ENCODE results near the gene HSPG2. TPM values are rescaled to one million over a fixed set of nuclear protein-coding genes. Genes with fewer than 3 reads are reported as not detected.
"Not testable (repeated sequence)": the region's sequence is repeated elsewhere in the genome, so short reads cannot be mapped to it uniquely, and the experiment has no call there.

Gene HSPG2
- total and polyA plus RNA-seq, 2 of the 8 experiments (the other 6 are each of a cell fraction or from before 2014, with no cell fraction given) = 17.8 to 111 TPM

DNA sequence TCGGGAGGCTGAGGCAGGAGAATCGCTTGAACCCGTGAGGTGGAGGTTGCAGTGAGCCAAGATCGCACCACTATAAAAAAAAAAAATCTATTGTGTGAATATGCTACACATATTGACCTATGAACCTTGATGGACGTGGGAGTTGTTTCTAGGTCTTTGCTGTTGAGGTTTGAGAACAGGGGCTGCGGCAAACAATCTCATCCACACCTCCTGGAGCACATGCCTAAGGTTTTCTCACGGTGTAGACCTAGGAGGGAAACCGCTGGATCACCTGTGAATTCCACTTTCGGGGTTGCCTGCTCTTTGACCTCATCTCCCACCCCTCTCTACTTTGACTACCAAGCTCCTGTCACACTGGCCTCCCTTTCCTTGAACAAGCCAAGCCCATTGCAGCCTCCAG, 38.2 kb upstream of the HSPG2 start:
- H2BK120ac ChIP-seq (replicated peaks; ENCODE audit: low read depth, low read length); H2AK5ac ChIP-seq (ENCODE audit: low read depth, low read length); H4K91ac ChIP-seq (replicated peaks; ENCODE audit: insufficient read length, low read length); H3K23me2 ChIP-seq (ENCODE audit: low read depth, low read length); H4K20me1 ChIP-seq (replicated peaks in 1 of 2; ENCODE audit: control insufficient read depth in 1 of 2, insufficient read depth in 2 of 2, low read length in 2 of 2); H3K4me1 ChIP-seq (replicated peaks in 1 of 4; ENCODE audit: control insufficient read depth in 3 of 4, insufficient read depth in 4 of 4, low read length in 3 of 4); H3K36me3 ChIP-seq (ENCODE audit: control insufficient read depth in 2 of 4, insufficient read depth in 4 of 4, low read length in 3 of 4); FAIRE-seq; H2BK20ac ChIP-seq (ENCODE audit: low read length); H2BK5ac ChIP-seq (ENCODE audit: low read depth, low read length); CTCF ChIA-PET (ENCODE audit: partially characterized antibody); H3K9ac ChIP-seq (replicated peaks in 1 of 4; ENCODE audit: extremely low read depth in 1 of 4, low read depth in 3 of 4, low read length in 3 of 4); H3K9me3 ChIP-seq (ENCODE audit: insufficient read depth in 2 of 2, low read depth in 1 of 2, low read length in 1 of 2); H4K8ac ChIP-seq (ENCODE audit: extremely low read depth, insufficient read depth, low read length); H3K4me2 ChIP-seq (ENCODE audit: insufficient read depth in 1 of 2, low read depth in 2 of 2, low read length in 2 of 2); H3K27me3 ChIP-seq (replicated peaks in 1 of 4; ENCODE audit: control insufficient read depth in 3 of 4, extremely low read depth in 1 of 4, insufficient read depth in 3 of 4, low read length in 3 of 4); H3K4ac ChIP-seq (replicated peaks; ENCODE audit: insufficient read length, low read depth, low read length); H2BK12ac ChIP-seq (ENCODE audit: low read depth, low read length); H3K23ac ChIP-seq (ENCODE audit: insufficient read length); H3K4me3 ChIP-seq (ENCODE audit: extremely low read depth in 1 of 4, insufficient read depth in 2 of 4, low read depth in 3 of 4, low read length in 4 of 4); H3K18ac ChIP-seq (ENCODE audit: extremely low read depth, low read length); H3K27ac ChIP-seq (ENCODE audit: low read depth, low read length); H3K14ac ChIP-seq (ENCODE audit: insufficient read length); H2AFZ ChIP-seq (ENCODE audit: low read length); H3K79me2 ChIP-seq (ENCODE audit: control insufficient read depth in 1 of 2, insufficient read depth in 2 of 2, low read length in 2 of 2); H3K79me1 ChIP-seq (ENCODE audit: low read depth, low read length); H3K56ac ChIP-seq (replicated peaks; ENCODE audit: insufficient read length, low read depth, low read length); H4K5ac ChIP-seq (ENCODE audit: insufficient read length, low read depth, low read length); POLR2A ChIA-PET (ENCODE audit: partially characterized antibody); DNase-seq (ENCODE audit: low read depth in 1 of 2, low spot score in 2 of 2): not testable (repeated sequence)
- H2BK15ac ChIP-seq (ENCODE audit: low read length) = peak overlapping the region; percentile 29; the same call in 1 of the 2 replicates
- 86% methylated on average over 6 of the region's 9 CpGs; no CpG with 5 or more reads in 1 of the 2 experiments for WGBS, 2 experiments (ENCODE audit: extremely low coverage in 1 of 2, insufficient coverage in 1 of 2, insufficient read length in 1 of 2, insufficient replicate concordance in 2 of 2, low coverage in 1 of 2, low lambda C conversion rate in 2 of 2, missing lambda C conversion rate in 1 of 2)
- TF ChIP-seq, protein P1, sequence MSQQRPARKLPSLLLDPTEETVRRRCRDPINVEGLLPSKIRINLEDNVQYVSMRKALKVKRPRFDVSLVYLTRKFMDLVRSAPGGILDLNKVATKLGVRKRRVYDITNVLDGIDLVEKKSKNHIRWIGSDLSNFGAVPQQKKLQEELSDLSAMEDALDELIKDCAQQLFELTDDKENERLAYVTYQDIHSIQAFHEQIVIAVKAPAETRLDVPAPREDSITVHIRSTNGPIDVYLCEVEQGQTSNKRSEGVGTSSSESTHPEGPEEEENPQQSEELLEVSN (IDR thresholded peaks at IDR 0.05) = 0 out of 2 replicates have a peak, but pooled peaks have one; percentile 16

DNA sequence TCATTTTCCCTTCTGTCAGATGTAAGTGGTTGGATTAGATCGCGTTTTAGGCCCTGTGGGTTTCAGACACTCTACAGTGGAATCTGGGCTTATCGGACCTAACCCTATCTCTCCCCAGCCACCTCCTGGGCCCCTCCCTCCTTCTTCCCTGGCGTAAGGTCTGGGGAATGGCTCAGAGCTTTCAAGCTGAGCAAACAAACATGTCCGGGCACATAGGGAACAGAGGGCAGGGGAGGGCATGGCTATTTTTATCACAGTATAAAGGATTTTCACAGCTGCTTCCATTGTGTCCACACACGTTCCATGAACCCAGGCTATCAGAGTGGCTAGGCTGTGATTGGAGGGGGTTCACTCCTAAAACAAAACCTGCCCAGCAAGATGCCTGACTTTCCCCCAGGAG, 37.6 kb upstream of the HSPG2 start:
- H2BK20ac ChIP-seq (ENCODE audit: low read length); H3K27ac ChIP-seq (ENCODE audit: low read depth, low read length); H2BK5ac ChIP-seq (ENCODE audit: low read depth, low read length); H3K79me2 ChIP-seq (ENCODE audit: control insufficient read depth in 1 of 2, insufficient read depth in 2 of 2, low read length in 2 of 2); H3K4me3 ChIP-seq (ENCODE audit: extremely low read depth in 1 of 4, insufficient read depth in 2 of 4, low read depth in 3 of 4, low read length in 4 of 4); H3K4ac ChIP-seq (replicated peaks; ENCODE audit: insufficient read length, low read depth, low read length); H4K91ac ChIP-seq (replicated peaks; ENCODE audit: insufficient read length, low read length); FAIRE-seq; H2BK120ac ChIP-seq (replicated peaks; ENCODE audit: low read depth, low read length); H3K9me3 ChIP-seq (ENCODE audit: insufficient read depth in 2 of 2, low read depth in 1 of 2, low read length in 1 of 2); H3K79me1 ChIP-seq (ENCODE audit: low read depth, low read length); H3K18ac ChIP-seq (ENCODE audit: extremely low read depth, low read length); H3K56ac ChIP-seq (replicated peaks; ENCODE audit: insufficient read length, low read depth, low read length); H2BK15ac ChIP-seq (ENCODE audit: low read length); H3K23ac ChIP-seq (ENCODE audit: insufficient read length); H3K14ac ChIP-seq (ENCODE audit: insufficient read length); H3K4me2 ChIP-seq (ENCODE audit: insufficient read depth in 1 of 2, low read depth in 2 of 2, low read length in 2 of 2); CTCF ChIA-PET (ENCODE audit: partially characterized antibody); POLR2A ChIA-PET (ENCODE audit: partially characterized antibody); H3K4me1 ChIP-seq (replicated peaks in 1 of 4; ENCODE audit: control insufficient read depth in 3 of 4, insufficient read depth in 4 of 4, low read length in 3 of 4); H3K23me2 ChIP-seq (ENCODE audit: low read depth, low read length); H4K20me1 ChIP-seq (replicated peaks in 1 of 2; ENCODE audit: control insufficient read depth in 1 of 2, insufficient read depth in 2 of 2, low read length in 2 of 2); DNase-seq (ENCODE audit: low read depth in 1 of 2, low spot score in 2 of 2); H3K36me3 ChIP-seq (ENCODE audit: control insufficient read depth in 2 of 4, insufficient read depth in 4 of 4, low read length in 3 of 4); H2AFZ ChIP-seq (ENCODE audit: low read length); H3K9ac ChIP-seq (replicated peaks in 1 of 4; ENCODE audit: extremely low read depth in 1 of 4, low read depth in 3 of 4, low read length in 3 of 4); H2AK5ac ChIP-seq (ENCODE audit: low read depth, low read length); H3K27me3 ChIP-seq (replicated peaks in 1 of 4; ENCODE audit: control insufficient read depth in 3 of 4, extremely low read depth in 1 of 4, insufficient read depth in 3 of 4, low read length in 3 of 4); H4K8ac ChIP-seq (ENCODE audit: extremely low read depth, insufficient read depth, low read length); H4K5ac ChIP-seq (ENCODE audit: insufficient read length, low read depth, low read length); H2BK12ac ChIP-seq (ENCODE audit: low read depth, low read length): not testable (repeated sequence)
- 84% methylated on average over 6 of the region's 6 CpGs; no CpG with 5 or more reads in 1 of the 2 experiments for WGBS, 2 experiments (ENCODE audit: extremely low coverage in 1 of 2, insufficient coverage in 1 of 2, insufficient read length in 1 of 2, insufficient replicate concordance in 2 of 2, low coverage in 1 of 2, low lambda C conversion rate in 2 of 2, missing lambda C conversion rate in 1 of 2)
